Caco-2 (cell line): ENCODE data around the gene HYAL1. TPM values are rescaled to one million over a fixed set of nuclear protein-coding genes. Genes with fewer than 3 reads are reported as not detected.

Source experiments
- Bru-seq: library from RNA; stranded (reverse); fragments of 400-500 nt; gene quantifications from one replicate; lab custom pipeline; 2021; lab: Mats Ljungman, UMichigan
- BruChase-seq, 2 experiments: library from RNA; stranded (reverse); fragments of 400-500 nt; gene quantifications; one replicate each; lab custom pipeline; 2021; lab: Mats Ljungman, UMichigan
- BruUV-seq: library from RNA; stranded (reverse); fragments of 400-500 nt; replicated peaks from 2 replicates; lab custom pipeline; 2021; lab: Mats Ljungman, UMichigan
- CTCF ChIA-PET: fragments of 300-600 bp; sonication (Branson Sonifier 250); formaldehyde crosslinking; loops from one replicate; lab custom pipeline; 2022; ENCODE audit warnings: antibody characterized with exemption; lab: Charles Lee
- POLR2A ChIA-PET: fragments of 300-600 bp; sonication (Branson Sonifier 250); formaldehyde crosslinking; loops from one replicate; lab custom pipeline; 2022; ENCODE audit warnings: antibody characterized with exemption; lab: Charles Lee
- DNase-seq, 2 experiments: peaks; one replicate each; pipeline versions ENCODE4 v3.0.0 to v3.0.0-alpha.2; 2020 to 2022
- H3K27me3 ChIP-seq: replicated peaks from 2 replicates; pipeline ENCODE4 v1.6.0; 2011; ENCODE audit warnings: low read length; ENCODE audit not compliant: control insufficient read depth, insufficient read depth
- H3K36me3 ChIP-seq: 2 replicates; pipeline ENCODE4 v1.5.1; 2011; ENCODE audit warnings: low read length; ENCODE audit not compliant: control insufficient read depth, insufficient read depth
- H3K4me1 ChIP-seq: fragments of 250-450 bp; sonication (Bioruptor Pico); 2 replicates; pipeline ENCODE4 v1.5.1; 2020; ENCODE audit warnings: mild to moderate bottlenecking
- H3K4me3 ChIP-seq: 2 replicates; pipeline ENCODE4 v1.5.1; 2011; ENCODE audit warnings: low read depth, mild to moderate bottlenecking, control low read depth, low read length
- H3K9me3 ChIP-seq: fragments of 250-450 bp; sonication (Bioruptor Pico); 2 replicates; pipeline ENCODE4 v1.5.1; 2020; ENCODE audit warnings: mild to moderate bottlenecking, moderate library complexity
- H3K27ac Mint-ChIP-seq: one replicate; pipeline ENCODE4 v1.8.0; 2022; ENCODE audit warnings: mixed read lengths; ENCODE audit not compliant: unreplicated experiment
- H3K27me3 Mint-ChIP-seq: one replicate; pipeline ENCODE4 v1.8.0; 2022; ENCODE audit warnings: mixed read lengths; ENCODE audit not compliant: insufficient read depth, unreplicated experiment
- H3K36me3 Mint-ChIP-seq: one replicate; pipeline ENCODE4 v1.8.0; 2022; ENCODE audit warnings: mild to moderate bottlenecking, mixed read lengths; ENCODE audit not compliant: insufficient read depth, unreplicated experiment
- H3K4me1 Mint-ChIP-seq: one replicate; pipeline ENCODE4 v1.8.0; 2022; ENCODE audit warnings: low read depth, mixed read lengths; ENCODE audit not compliant: unreplicated experiment
- H3K4me3 Mint-ChIP-seq: one replicate; pipeline ENCODE4 v1.8.0; 2022; ENCODE audit warnings: mild to moderate bottlenecking, moderate library complexity, mixed read lengths; ENCODE audit not compliant: unreplicated experiment
- H3K9me3 Mint-ChIP-seq: one replicate; pipeline ENCODE4 v1.8.0; 2022; ENCODE audit warnings: mixed read lengths; ENCODE audit not compliant: unreplicated experiment
- CTCF ChIP-seq, 2 experiments: fragments of 200-600 bp in 1 of 2; IDR thresholded peaks; 1 replicate in 1 of 2; 2 replicates in 1 of 2; pipeline versions ENCODE4 v1.5.1 to v1.8.0; 2011 to 2022; ENCODE audit warnings: antibody characterized with exemption in 1 of 2, control low read depth in 1 of 2, inconsistent platforms in 1 of 2, low read depth in 1 of 2, low read length in 1 of 2, mild to moderate bottlenecking in 1 of 2, moderate library complexity in 1 of 2; ENCODE audit not compliant: insufficient read depth in 1 of 2, severe bottlenecking in 1 of 2, unreplicated experiment in 1 of 2
- intact Hi-C: fragments of 100-400 bp; cut with micrococcal nuclease; formaldehyde crosslinking; loops from one replicate; pipeline ENCODE4 v1.10.0; 2022; ENCODE audit not compliant: unreplicated experiment
- long read RNA-seq: library from polyadenylated mRNA; stranded (forward); transcript quantifications from one replicate; pipeline ENCODE4 v2.0.0, GENCODE V29; 2022
- total RNA-seq: library from RNA; stranded (reverse); gene quantifications from 2 replicates; pipeline ENCODE4 v1.2.3, GENCODE V29; 2022

The HYAL1 gene
- total RNA-seq (2.3 and 2.6 TPM in 2 replicates), Bru-seq, nascent RNA (percentile 38 among the genes with signal in this experiment), BruChase-seq, experiment 1, labeled RNA remaining after a 2-hour chase (percentile 41 among the genes with signal in this experiment), BruChase-seq, experiment 2, labeled RNA remaining after a 6-hour chase (percentile 44 among the genes with signal in this experiment)
- long read RNA-seq, partial matches to known transcripts: 0 of 2 reads
- long read RNA-seq, other reads (novel, unspliced or antisense): 0 of 2 reads

- DNase-seq: peak; percentile 65 to 67
- intact Hi-C loops: no loop called here
- no peak within 1 kb of the TSS for H3K4me3 ChIP-seq
- no peaks in the 10 kb centered on the region for H3K27me3 Mint-ChIP-seq
- H3K4me1 Mint-ChIP-seq: peaks cover 7% of the 10 kb centered on the region
- no peaks in the 10 kb centered on the region for H3K9me3 Mint-ChIP-seq
- peaks cover 11% of the 10 kb centered on the region for H3K36me3 Mint-ChIP-seq
- ChIA-PET CTCF (interaction anchor here (0.7 to 1.5 kb wide), 4 partner anchors 12 to 34 kb away, joined by 3 to 12 read pairs (median 4); no protein-coding TSS in a partner anchor), POLR2A (no interaction called here)
- peaks cover 17% of the 10 kb centered on the region for H3K4me1 ChIP-seq
- H3K36me3 ChIP-seq: no peaks in the 10 kb centered on the region; the same call in 1 of the 2 replicates
- H3K27me3 ChIP-seq: no peaks in the 10 kb centered on the region
- TSS peak; percentile 30 for BruUV-seq
- no peak within 1 kb of the TSS for H3K27ac Mint-ChIP-seq
- no peak within 1 kb of the TSS for H3K4me3 Mint-ChIP-seq
- peaks cover 15% of the 10 kb centered on the region for H3K9me3 ChIP-seq
- peak in 1 of 2 experiments; percentile 40 for TF ChIP-seq CTCF (IDR thresholded peaks at IDR 0.05; ENCODE audit: insufficient read depth in 1 of 2, low read depth in 1 of 2, low read length in 1 of 2, severe bottlenecking in 1 of 2, unreplicated experiment in 1 of 2)
Measured at GRCh38 chr3:50303013-50303815, at the start of gene HYAL1. Gene HYAL1 (minus strand): TSS chr3:50303574. CDS start chr3:50302956, 618 bp downstream.

- Histone ChIP-seq H3K36me3 (peaks cover 4% of the 10 kb centered on the region; the same call in 1 of the 2 replicates), H3K9me3 (no peaks in the 10 kb centered on the region), H3K4me1 (peaks cover 15% of the 10 kb centered on the region), H3K4me3 (no peak overlapping the region), H3K27me3 (no peaks in the 10 kb centered on the region)
- H3K4me3 Mint-ChIP-seq: no peak overlapping the region
- peaks cover 34% of the 10 kb centered on the region for H3K36me3 Mint-ChIP-seq
- H3K27ac Mint-ChIP-seq: no peak overlapping the region
- intact Hi-C loops: loop anchor here (5.0 kb wide), 1 partner anchor 260 kb away; the partner anchor contains the start of gene CISH
- no peaks in the 10 kb centered on the region for H3K27me3 Mint-ChIP-seq
- BruUV-seq: no TSS peak
- peaks cover 7% of the 10 kb centered on the region for H3K4me1 Mint-ChIP-seq
- POLR2A ChIA-PET: no interaction called here
- CTCF ChIA-PET: interaction anchor here (0.7 to 1.0 kb wide), 2 partner anchors 16 to 258 kb away, joined by 3 to 10 read pairs; no protein-coding TSS in a partner anchor
- no peaks in the 10 kb centered on the region for H3K9me3 Mint-ChIP-seq
- peak; percentile 12 to 19 for TF ChIP-seq CTCF (IDR thresholded peaks at IDR 0.05; ENCODE audit: insufficient read depth in 1 of 2, low read depth in 1 of 2, low read length in 1 of 2, severe bottlenecking in 1 of 2, unreplicated experiment in 1 of 2)
- no peak for DNase-seq
Measured at GRCh38 chr3:50352781-50353180, 49.4 kb upstream of the HYAL1 start.

- TF ChIP-seq CTCF (IDR thresholded peaks at IDR 0.05; ENCODE audit: insufficient read depth in 1 of 2, low read depth in 1 of 2, low read length in 1 of 2, severe bottlenecking in 1 of 2, unreplicated experiment in 1 of 2): no peak
- peaks cover 7% of the 10 kb centered on the region for H3K4me1 Mint-ChIP-seq
- Histone ChIP-seq H3K9me3 (no peaks in the 10 kb centered on the region), H3K27me3 (no peaks in the 10 kb centered on the region), H3K4me1 (peaks cover 6% of the 10 kb centered on the region; the same call in 1 of the 2 replicates), H3K36me3 (peaks cover 4% of the 10 kb centered on the region; the same call in 1 of the 2 replicates), H3K4me3 (peak overlapping the region; percentile 91)
- DNase-seq: no peak
- H3K9me3 Mint-ChIP-seq: no peaks in the 10 kb centered on the region
- intact Hi-C loops: loop anchor here (1.0 to 5.0 kb wide), 2 partner anchors 8 to 261 kb away; partner anchors contain the start of genes CISH and TMEM115
- ChIA-PET POLR2A (interaction anchor here (1.4 to 2.5 kb wide), 2 partner anchors 14 to 23 kb away, joined by 7 to 42 read pairs; partner anchors contain the start of gene TUSC2), CTCF (interaction anchor here (0.5 to 2.2 kb wide), 4 partner anchors 11 to 125 kb away, joined by 3 to 10 read pairs (median 6); partner anchors contain the start of gene RASSF1)
- TSS peak; percentile 40 for BruUV-seq
- H3K4me3 Mint-ChIP-seq: peak overlapping the region; percentile 76
- H3K36me3 Mint-ChIP-seq: peaks cover 34% of the 10 kb centered on the region
- peak overlapping the region; percentile 81 for H3K27ac Mint-ChIP-seq
- H3K27me3 Mint-ChIP-seq: no peaks in the 10 kb centered on the region
Measured at GRCh38 chr3:50351323-50351697, 47.9 kb upstream of the HYAL1 start.
